Thyroid gland (tissue), 4 donors: ENCODE results near the gene XCL2. TPM values are rescaled to one million over a fixed set of nuclear protein-coding genes. Genes with fewer than 3 reads are reported as not detected.
A peak's percentile ranks its signal among the peaks of the same experiment; 100 is the strongest.
"Not testable (repeated sequence)": the region's sequence is repeated elsewhere in the genome, so short reads cannot be mapped to it uniquely, and the experiment has no call there.

ENCODE experiments used
- DNase-seq, 2 donors: peaks; one replicate each; pipeline ENCODE4 v3.0.0-alpha.2; 2019
- H3K27ac ChIP-seq, 3 donors: fragments of 200-600 bp; sonication (generic); 1 replicate in 2 of 3; 2 replicates in 1 of 3; pipeline ENCODE4 v1.5.1; 2016 to 2019; ENCODE audit warnings: mild to moderate bottlenecking in 1 of 3, moderate library complexity in 1 of 3
- H3K27me3 ChIP-seq: fragments of 200-600 bp; sonication (generic); one replicate; pipeline ENCODE4 v1.5.1; 2019
- H3K36me3 ChIP-seq, 2 donors: fragments of 200-600 bp; sonication (generic); one replicate each; pipeline ENCODE4 v1.5.1; 2016 to 2019
- H3K4me1 ChIP-seq, 2 donors: fragments of 200-600 bp; sonication (generic); one replicate each; pipeline ENCODE4 v1.5.1; 2017 to 2019
- H3K4me3 ChIP-seq, 3 donors: fragments of 200-600 bp; sonication (generic); replicated peaks in 1 of 3; 1 replicate in 2 of 3; 2 replicates in 1 of 3; pipeline ENCODE4 v1.5.1; 2016; ENCODE audit warnings: mild to moderate bottlenecking in 1 of 3
- H3K9me3 ChIP-seq: fragments of 200-600 bp; sonication (generic); one replicate; pipeline ENCODE4 v1.5.1; 2017
- POLR2A ChIP-seq, 2 donors: fragments of 450-650 bp; IDR thresholded peaks; one replicate each; pipeline ENCODE4 v1.6.1; 2017; ENCODE audit warnings: antibody characterized with exemption in 2 of 2, mild to moderate bottlenecking in 2 of 2, moderate library complexity in 1 of 2
- WGBS, 2 donors: methylation state at CpG; one replicate each; pipeline ENCODE4 v1.1.5; 2017; 5-methylcytosine and 5-hydroxymethylcytosine counted together
- intact Hi-C: fragments of 100-400 bp; cut with DNase I; formaldehyde crosslinking; loops from one replicate; pipeline ENCODE4 v1.15.1; 2023
- total RNA-seq, 4 donors: library from RNA; depleted of rRNA; stranded (reverse); fragments of >200 nt; gene quantifications; one replicate each; pipeline ENCODE4 v1.2.3, GENCODE V29; 2016
- TF ChIP-seq, protein P1 (sequence below), 6 experiments: fragments of 200-600 bp in 3 of 6; fragments of 450-650 bp in 3 of 6; sonication (generic) in 3 of 6; IDR thresholded peaks; one replicate each; pipeline ENCODE4 v1.5.1; 2016 to 2019; ENCODE audit warnings: antibody characterized with exemption in 6 of 6, mild to moderate bottlenecking in 2 of 6, inconsistent platforms in 1 of 6, moderate library complexity in 1 of 6

Gene XCL2
- total RNA-seq, 4 donors from 2014 or later, result not detected

DNA sequence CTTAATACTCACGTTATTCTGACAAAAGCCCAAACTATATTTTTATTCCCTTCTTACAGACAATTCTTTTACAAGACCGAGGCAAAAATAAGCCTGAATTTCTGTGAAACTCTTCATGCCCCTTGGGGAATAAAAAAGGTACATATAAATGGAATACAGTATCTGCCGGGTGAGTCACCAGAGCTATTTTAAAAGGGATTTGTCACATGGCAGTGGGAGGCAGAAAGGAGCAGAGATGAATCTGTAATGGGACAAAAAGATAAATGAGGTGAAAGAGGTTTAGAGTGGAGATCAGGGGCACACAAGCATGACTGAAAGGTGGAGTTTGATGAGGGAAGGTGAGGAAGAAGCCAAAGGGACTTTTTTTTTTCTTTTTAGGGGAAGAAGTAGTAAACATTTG lies 41.4 kb upstream of the XCL2 start:
- no peaks in the 10 kb centered on the region for H3K27me3 ChIP-seq
- H3K4me3 ChIP-seq, result no peak overlapping the region
- WGBS, 2 donors, result 72 to 85% methylated on average over 3 of the region's 3 CpGs
- intact Hi-C loops, result no loop called here
- no peaks in the 10 kb centered on the region for H3K36me3 ChIP-seq
- no peak overlapping the region for H3K27ac ChIP-seq
- peaks cover 7 to 18% of the 10 kb centered on the region in 2 donors for H3K4me1 ChIP-seq
- no peaks in the 10 kb centered on the region for H3K9me3 ChIP-seq
- TF ChIP-seq, protein P1, sequence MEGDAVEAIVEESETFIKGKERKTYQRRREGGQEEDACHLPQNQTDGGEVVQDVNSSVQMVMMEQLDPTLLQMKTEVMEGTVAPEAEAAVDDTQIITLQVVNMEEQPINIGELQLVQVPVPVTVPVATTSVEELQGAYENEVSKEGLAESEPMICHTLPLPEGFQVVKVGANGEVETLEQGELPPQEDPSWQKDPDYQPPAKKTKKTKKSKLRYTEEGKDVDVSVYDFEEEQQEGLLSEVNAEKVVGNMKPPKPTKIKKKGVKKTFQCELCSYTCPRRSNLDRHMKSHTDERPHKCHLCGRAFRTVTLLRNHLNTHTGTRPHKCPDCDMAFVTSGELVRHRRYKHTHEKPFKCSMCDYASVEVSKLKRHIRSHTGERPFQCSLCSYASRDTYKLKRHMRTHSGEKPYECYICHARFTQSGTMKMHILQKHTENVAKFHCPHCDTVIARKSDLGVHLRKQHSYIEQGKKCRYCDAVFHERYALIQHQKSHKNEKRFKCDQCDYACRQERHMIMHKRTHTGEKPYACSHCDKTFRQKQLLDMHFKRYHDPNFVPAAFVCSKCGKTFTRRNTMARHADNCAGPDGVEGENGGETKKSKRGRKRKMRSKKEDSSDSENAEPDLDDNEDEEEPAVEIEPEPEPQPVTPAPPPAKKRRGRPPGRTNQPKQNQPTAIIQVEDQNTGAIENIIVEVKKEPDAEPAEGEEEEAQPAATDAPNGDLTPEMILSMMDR (IDR thresholded peaks at IDR 0.05), result no peak
- TF ChIP-seq POLR2A (IDR thresholded peaks at IDR 0.05), result no peak
- no peak for DNase-seq

DNA sequence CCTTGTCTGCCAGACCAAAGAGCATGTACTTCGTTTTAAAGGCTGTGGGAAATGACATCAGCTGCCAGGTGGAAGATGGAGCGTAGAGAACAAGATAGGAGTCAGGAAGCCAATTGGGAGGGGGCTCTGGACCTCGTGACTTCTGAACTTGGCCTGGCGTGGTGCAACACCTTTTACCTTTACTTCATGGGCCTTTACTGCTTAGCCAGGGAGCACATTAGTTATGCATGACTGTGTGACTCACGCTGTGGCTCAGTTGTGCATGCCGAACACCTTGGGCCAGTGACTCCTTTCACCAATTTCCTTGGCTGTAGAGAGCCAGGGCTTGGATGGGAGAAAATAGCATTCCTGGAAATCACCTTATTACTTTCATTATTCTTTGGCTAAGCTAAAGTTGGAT lies 39.8 kb upstream of the XCL2 start:
- 46 to 51% methylated on average over 6 of the region's 6 CpGs for WGBS, 2 donors
- DNase-seq, result peak; percentile 53 to 74
- Histone ChIP-seq H3K4me3 (no peak overlapping the region), H3K36me3 (no peaks in the 10 kb centered on the region), H3K4me1 (peaks cover 7 to 18% of the 10 kb centered on the region in 2 donors), H3K27me3 (no peaks in the 10 kb centered on the region), H3K9me3 (no peaks in the 10 kb centered on the region), H3K27ac (peak overlapping the region; percentile 7 to 69 (median 64))
- TF ChIP-seq, protein P1 (IDR thresholded peaks at IDR 0.05), result no peak
- TF ChIP-seq POLR2A (IDR thresholded peaks at IDR 0.05), result no peak
- intact Hi-C loops, result no loop called here

DNA sequence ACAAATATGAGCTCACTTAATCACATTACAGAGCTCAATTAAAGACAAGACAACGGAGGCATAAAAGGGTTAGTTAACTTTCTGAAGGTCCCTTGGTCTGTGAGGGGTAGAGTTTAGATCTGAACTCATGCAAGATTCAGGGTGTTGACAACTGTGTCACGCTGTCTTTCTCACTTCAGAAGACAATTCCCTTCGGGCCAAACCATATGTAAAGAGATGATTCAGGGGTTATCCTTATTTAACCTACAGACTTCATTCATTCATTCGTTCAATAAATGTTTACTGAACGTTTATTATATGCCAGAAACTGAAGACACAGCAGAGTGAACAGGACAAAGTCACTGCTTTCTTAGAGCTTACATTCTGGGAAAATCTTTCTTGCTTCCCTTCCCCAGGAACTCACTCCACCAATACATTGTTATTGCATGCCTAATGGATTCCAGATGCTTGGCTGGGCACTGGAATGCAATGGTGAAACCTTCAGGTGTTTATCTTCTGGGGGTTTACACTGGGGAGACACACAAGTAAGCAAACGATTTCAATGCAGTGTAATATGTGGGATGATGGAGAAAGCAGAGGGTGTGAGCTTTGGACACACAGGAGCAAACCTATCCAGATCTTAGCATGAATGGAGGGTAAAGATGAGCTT lies 39.0 kb upstream of the XCL2 start:
- Histone ChIP-seq H3K4me3 (no peak overlapping the region), H3K36me3 (no peaks in the 10 kb centered on the region), H3K27ac (peak overlapping the region; percentile 7 to 69 (median 64)), H3K27me3 (no peaks in the 10 kb centered on the region), H3K4me1 (peaks cover 7 to 18% of the 10 kb centered on the region in 2 donors), H3K9me3 (no peaks in the 10 kb centered on the region)
- DNase-seq, result peak in 1 of 2 donors; percentile 35
- 45 to 53% methylated on average over 6 of the region's 6 CpGs for WGBS, 2 donors
- TF ChIP-seq POLR2A (IDR thresholded peaks at IDR 0.05), result no peak
- TF ChIP-seq, protein P1 (IDR thresholded peaks at IDR 0.05), result no peak
- intact Hi-C loops, result no loop called here

DNA sequence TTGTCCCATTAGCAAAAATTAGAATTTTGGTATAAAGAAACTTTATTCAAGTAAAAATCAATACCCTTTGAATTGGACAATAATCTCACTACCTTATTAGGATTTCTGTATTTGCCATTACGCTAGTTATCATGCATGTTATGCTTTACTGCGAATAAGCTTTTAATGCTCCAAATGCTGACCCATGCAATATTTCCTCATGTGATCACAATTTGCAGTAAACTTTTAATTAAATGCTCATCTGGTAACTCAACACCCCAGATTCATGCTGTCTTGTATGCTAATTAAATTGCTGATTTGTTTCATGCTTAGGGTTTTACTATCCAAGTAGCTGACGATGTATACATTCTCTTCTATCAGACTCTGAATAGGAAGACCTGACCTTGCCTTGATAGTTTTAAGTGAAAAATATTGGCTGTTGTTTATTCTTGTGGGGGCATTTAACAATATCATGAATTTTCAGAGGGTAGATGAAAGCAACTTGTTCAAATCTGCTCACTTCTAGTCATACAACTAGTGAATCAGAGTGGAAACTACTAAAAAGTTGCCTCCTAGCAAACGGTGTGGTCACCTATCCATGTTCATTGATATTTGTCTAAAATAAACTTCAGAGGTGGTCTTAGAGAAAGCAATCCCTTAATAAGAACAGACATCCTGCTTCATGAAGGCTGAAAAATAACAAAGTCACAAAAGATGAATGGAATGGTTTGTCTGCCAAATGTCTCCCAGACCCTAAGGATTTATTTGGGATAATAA lies 38.2 kb upstream of the XCL2 start:
- Histone ChIP-seq H3K4me1 (peaks cover 7 to 18% of the 10 kb centered on the region in 2 donors), H3K4me3 (no peak overlapping the region), H3K9me3 (no peaks in the 10 kb centered on the region), H3K27me3 (no peaks in the 10 kb centered on the region), H3K27ac (peak overlapping the region in 1 of 3 donors; percentile 69), H3K36me3 (no peaks in the 10 kb centered on the region)
- 81 to 88% methylated on average over 4 of the region's 4 CpGs for WGBS, 2 donors
- no peak for TF ChIP-seq POLR2A (IDR thresholded peaks at IDR 0.05)
- TF ChIP-seq, protein P1 (IDR thresholded peaks at IDR 0.05), result no peak
- DNase-seq, result no peak
- intact Hi-C loops, result no loop called here

DNA sequence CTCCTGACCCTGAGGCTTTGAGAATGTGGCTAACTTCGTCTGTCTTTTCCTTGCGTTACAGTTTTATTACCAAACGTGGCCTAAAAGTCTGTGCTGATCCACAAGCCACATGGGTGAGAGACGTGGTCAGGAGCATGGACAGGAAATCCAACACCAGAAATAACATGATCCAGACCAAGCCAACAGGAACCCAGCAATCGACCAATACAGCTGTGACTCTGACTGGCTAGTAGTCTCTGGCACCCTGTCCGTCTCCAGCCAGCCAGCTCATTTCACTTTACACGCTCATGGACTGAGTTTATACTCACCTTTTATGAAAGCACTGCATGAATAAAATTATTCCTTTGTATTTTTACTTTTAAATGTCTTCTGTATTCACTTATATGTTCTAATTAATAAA lies 37.2 kb upstream of the XCL2 start:
- H3K27me3 ChIP-seq, H3K4me3 ChIP-seq, DNase-seq, H3K9me3 ChIP-seq, intact Hi-C loops, H3K27ac ChIP-seq, H3K36me3 ChIP-seq: not testable (repeated sequence)
- peaks cover 7 to 18% of the 10 kb centered on the region in 2 donors for H3K4me1 ChIP-seq
- WGBS, 2 donors, result 81 to 87% methylated on average over 7 of the region's 7 CpGs

DNA sequence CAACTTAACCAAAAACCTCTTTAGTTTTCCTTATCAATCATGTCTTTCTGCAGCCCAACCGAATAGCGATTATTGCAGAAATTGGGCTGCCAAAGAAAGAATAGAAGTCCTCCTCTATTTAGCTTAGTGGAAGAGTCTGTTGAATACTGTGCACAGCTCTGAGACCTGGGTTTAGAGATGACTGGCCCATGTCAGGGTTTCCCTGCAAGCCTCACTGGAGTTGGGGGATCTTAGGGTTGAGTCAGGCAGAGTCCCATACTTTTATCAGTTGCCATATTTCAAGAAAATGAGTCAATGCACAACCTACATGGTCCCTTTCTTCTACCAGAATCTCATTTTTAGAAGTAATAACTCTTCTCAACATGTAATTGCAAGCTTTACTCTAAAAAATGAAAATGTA lies 36.5 kb upstream of the XCL2 start:
- H3K4me1 ChIP-seq, result peaks cover 7 to 18% of the 10 kb centered on the region in 2 donors
- H3K9me3 ChIP-seq, H3K36me3 ChIP-seq, DNase-seq, intact Hi-C loops, H3K27me3 ChIP-seq, H3K4me3 ChIP-seq, H3K27ac ChIP-seq: not testable (repeated sequence)
- 91 to 94% methylated on average over 2 of the region's 2 CpGs for WGBS, 2 donors

DNA sequence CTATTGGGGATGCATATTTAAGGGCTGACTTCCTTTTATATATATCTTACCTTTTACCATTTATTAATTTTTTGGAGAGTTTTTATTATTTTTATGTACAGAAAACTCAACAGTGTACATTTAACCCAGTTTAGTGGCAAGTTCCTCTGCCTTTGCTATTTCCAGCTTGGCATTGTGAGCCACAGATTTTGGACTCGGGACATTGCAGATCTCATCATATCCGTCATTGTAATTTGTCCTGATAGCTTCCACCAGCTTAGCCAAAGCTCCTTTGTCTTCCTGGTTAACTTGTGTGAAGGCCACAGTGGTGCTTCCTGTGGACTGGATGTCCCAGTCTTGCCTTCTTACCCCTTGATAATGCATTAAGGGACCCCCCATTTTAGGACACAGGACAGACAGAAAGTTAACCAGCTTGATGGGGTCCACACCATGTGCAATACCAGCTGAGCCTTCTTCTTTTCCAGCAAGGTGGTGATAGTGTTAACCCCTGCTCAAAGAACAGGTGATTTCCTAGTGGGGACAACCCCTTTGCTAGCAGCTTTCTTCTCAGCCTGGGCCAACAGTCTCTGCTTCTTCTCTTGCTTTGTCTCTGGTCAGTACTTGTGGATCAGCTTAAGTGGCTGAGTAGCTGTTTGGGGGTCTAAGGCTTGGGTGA lies 34.9 kb upstream of the XCL2 start:
- 75 to 87% methylated on average over 2 of the region's 2 CpGs for WGBS, 2 donors
- H3K9me3 ChIP-seq, DNase-seq, H3K4me3 ChIP-seq, H3K27me3 ChIP-seq, intact Hi-C loops, H3K36me3 ChIP-seq, H3K27ac ChIP-seq: not testable (repeated sequence)
- peaks cover under 1 to 14% of the 10 kb centered on the region in 2 donors for H3K4me1 ChIP-seq

DNA sequence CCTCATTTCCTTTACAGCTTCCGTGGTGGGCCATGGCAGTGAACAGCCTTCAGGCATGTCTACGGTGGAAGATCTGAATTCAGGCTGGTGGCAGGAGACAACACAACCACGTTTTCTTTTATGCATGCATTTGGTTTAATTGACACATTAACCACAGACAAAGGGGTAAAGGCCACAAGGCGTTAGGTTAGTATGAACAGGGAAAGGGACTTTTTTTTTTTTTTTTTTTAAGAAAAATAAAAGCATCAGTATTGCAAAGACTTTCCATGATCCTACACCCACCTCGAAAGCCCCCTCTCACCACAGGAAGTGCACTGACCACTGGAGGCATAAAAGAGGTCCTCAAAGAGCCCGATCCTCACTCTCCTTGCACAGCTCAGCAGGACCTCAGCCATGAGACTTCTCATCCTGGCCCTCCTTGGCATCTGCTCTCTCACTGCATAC lies 32.5 kb upstream of the XCL2 start, which contains the start of gene XCL1:
XCL1 (plus strand) TSS at position 361 of the 444 bp plus-strand sequence; CDS start at position 394, 33 bp downstream.
- H3K9me3 ChIP-seq, intact Hi-C loops: not testable (repeated sequence)
- WGBS, 2 donors, result 84 to 89% methylated on average over 5 of the region's 6 CpGs

More for the DNA sequence above, 32.5 kb upstream of the XCL2 start, which contains the start of gene XCL1:
- not testable (repeated sequence) for DNase-seq, H3K4me1 ChIP-seq, H3K27me3 ChIP-seq, H3K27ac ChIP-seq, H3K36me3 ChIP-seq, H3K4me3 ChIP-seq
